CD14-positive monocyte (primary cell): ENCODE results near the gene RIN2. TPM values are rescaled to one million over a fixed set of nuclear protein-coding genes. Genes with fewer than 3 reads are reported as not detected.

Experiments
- DNase-seq, 3 donors: peaks; one replicate each; pipeline ENCODE4 v3.0.0-alpha.2; 2011 to 2022
- H2AFZ ChIP-seq: 2 replicates; pipeline ENCODE4 v1.6.0; 2012; ENCODE audit warnings: mild to moderate bottlenecking, low read depth, low read length, inconsistent platforms; ENCODE audit not compliant: insufficient read depth, poor library complexity, severe bottlenecking
- H3K27ac ChIP-seq, 2 donors: 1 replicate in 1 of 2; 2 replicates in 1 of 2; pipeline ENCODE4 v1.5.1; 2012 to 2013; ENCODE audit warnings: low read length in 2 of 2, control low read depth in 1 of 2, inconsistent platforms in 1 of 2, low read depth in 1 of 2, mild to moderate bottlenecking in 1 of 2
- H3K27me3 ChIP-seq, 2 donors: one replicate each; pipeline versions ENCODE4 v1.6.0 to v1.6.1; 2011 to 2013; ENCODE audit warnings: low read length in 2 of 2; ENCODE audit not compliant: control insufficient read depth in 2 of 2, insufficient read depth in 2 of 2
- H3K36me3 ChIP-seq, 2 donors: replicated peaks in 1 of 2; 1 replicate in 1 of 2; 2 replicates in 1 of 2; pipeline versions ENCODE4 v1.5.1 to v1.6.1; 2012 to 2013; ENCODE audit warnings: low read length in 2 of 2, control low read depth in 1 of 2, inconsistent platforms in 1 of 2, mild to moderate bottlenecking in 1 of 2; ENCODE audit not compliant: insufficient read depth in 2 of 2, control insufficient read depth in 1 of 2
- H3K4me1 ChIP-seq, 2 donors: 1 replicate in 1 of 2; 2 replicates in 1 of 2; pipeline versions ENCODE4 v1.5.1 to v1.6.1; 2012 to 2013; ENCODE audit warnings: low read length in 2 of 2, control low read depth in 1 of 2, inconsistent platforms in 1 of 2, mild to moderate bottlenecking in 1 of 2, moderate library complexity in 1 of 2; ENCODE audit not compliant: insufficient read depth in 2 of 2, control insufficient read depth in 1 of 2
- H3K4me2 ChIP-seq: replicated peaks from 2 replicates; pipeline ENCODE3; 2012; ENCODE audit warnings: low read length, moderate library complexity, mild to moderate bottlenecking; ENCODE audit not compliant: poor library complexity, severe bottlenecking; ENCODE audit errors: extremely low read depth
- H3K4me3 ChIP-seq, 3 experiments: fragments of 200-600 bp in 1 of 3; sonication (generic) in 1 of 3; replicated peaks in 1 of 3; 1 replicate in 2 of 3; 2 replicates in 1 of 3; pipeline ENCODE4 v1.5.1; 2011 to 2013; ENCODE audit warnings: low read length in 3 of 3, mild to moderate bottlenecking in 3 of 3, control low read depth in 2 of 3, low read depth in 2 of 3, inconsistent platforms in 1 of 3, moderate library complexity in 1 of 3
- H3K79me2 ChIP-seq: 2 replicates; pipeline ENCODE4 v1.6.0; 2012; ENCODE audit warnings: mild to moderate bottlenecking, control low read depth, inconsistent platforms, low read length, moderate library complexity; ENCODE audit not compliant: insufficient read depth
- H3K9ac ChIP-seq: 2 replicates; pipeline ENCODE4 v1.6.0; 2017; ENCODE audit warnings: low read length, mild to moderate bottlenecking; ENCODE audit not compliant: insufficient read depth, poor library complexity, severe bottlenecking
- H3K9me3 ChIP-seq, 2 donors: replicated peaks in 1 of 2; 1 replicate in 1 of 2; 2 replicates in 1 of 2; pipeline versions ENCODE4 v1.5.1 to v1.6.1; 2012 to 2013; ENCODE audit warnings: low read length in 2 of 2, control low read depth in 1 of 2; ENCODE audit not compliant: control insufficient read depth in 1 of 2, insufficient read depth in 1 of 2
- H4K20me1 ChIP-seq: 2 replicates; pipeline ENCODE4 v1.6.0; 2012; ENCODE audit warnings: mild to moderate bottlenecking, low read length, control low read depth, moderate library complexity; ENCODE audit not compliant: insufficient read depth
- H3K27ac Mint-ChIP-seq, 7 donors: one replicate each; pipeline ENCODE4 v1.8.0; 2020; ENCODE audit warnings: mild to moderate bottlenecking in 7 of 7, mixed read lengths in 7 of 7, moderate library complexity in 6 of 7, inconsistent platforms in 2 of 7
- H3K27me3 Mint-ChIP-seq, 3 donors: one replicate each; pipeline ENCODE4 v1.8.0; 2021 to 2022; ENCODE audit warnings: low read depth in 3 of 3, mild to moderate bottlenecking in 3 of 3, mixed read lengths in 3 of 3, moderate library complexity in 3 of 3, inconsistent platforms in 1 of 3
- H3K36me3 Mint-ChIP-seq, 2 donors: one replicate each; pipeline ENCODE4 v1.8.0; 2020; ENCODE audit warnings: mixed read lengths in 2 of 2, inconsistent platforms in 1 of 2, mild to moderate bottlenecking in 1 of 2
- H3K4me1 Mint-ChIP-seq: one replicate; pipeline ENCODE4 v1.8.0; 2020; ENCODE audit warnings: mild to moderate bottlenecking, mixed read lengths
- H3K4me3 Mint-ChIP-seq, 2 donors: one replicate each; pipeline ENCODE4 v1.8.0; 2020; ENCODE audit warnings: mild to moderate bottlenecking in 2 of 2, mixed read lengths in 2 of 2, moderate library complexity in 1 of 2
- H3K9me3 Mint-ChIP-seq, 7 donors: one replicate each; pipeline ENCODE4 v1.8.0; 2020 to 2022; ENCODE audit warnings: mixed read lengths in 7 of 7, mild to moderate bottlenecking in 6 of 7, moderate library complexity in 6 of 7, inconsistent platforms in 2 of 7
- CTCF ChIP-seq: fragments of 200-600 bp; IDR thresholded peaks from one replicate; pipeline ENCODE4 v1.8.0; 2022; ENCODE audit warnings: antibody characterized with exemption, mild to moderate bottlenecking
- WGBS: methylation state at CpG from one replicate; pipeline ENCODE4 v1.1.5; 2013; ENCODE audit warnings: missing lambda C conversion rate; ENCODE audit not compliant: insufficient coverage; 5-methylcytosine and 5-hydroxymethylcytosine counted together
- intact Hi-C, 2 donors: fragments of 100-400 bp; cut with micrococcal nuclease; formaldehyde crosslinking; loops; one replicate each; pipeline versions ENCODE4 v1.15.0 to v1.15.1; 2023
- polyA plus RNA-seq, 3 donors: library from polyadenylated mRNA; depleted of rRNA in 1 of 3; unstranded in 2 of 3; stranded (reverse) in 1 of 3; fragments of 300-500 nt in 2 of 3; fragments of >200 nt in 1 of 3; fragmentation: Illumina TruSeq in 2 of 3; gene quantifications; 1 replicate in 2 of 3; 2 replicates in 1 of 3; pipeline ENCODE4 v1.2.3, GENCODE V29; 2012 to 2021

Gene RIN2
- polyA plus RNA-seq, 3 donors, result 5.6 to 25.4 (median 15.4) TPM

- H3K36me3 ChIP-seq, result peaks cover 0 to 2% of the 10 kb centered on the region in 2 donors
- no peak overlapping the region for H3K27ac Mint-ChIP-seq
- H2AFZ ChIP-seq, result no peak overlapping the region
- 100% methylated on average over 1 of the region's 3 CpGs for WGBS
- intact Hi-C loops, result no loop called here
- peaks cover 0 to 2% (median 0%) of the 10 kb centered on the region in 7 donors for H3K9me3 Mint-ChIP-seq
- no peak for TF ChIP-seq CTCF
- H3K4me1 ChIP-seq, result peaks cover 9% of the 10 kb centered on the region in 2 donors
- no peak for DNase-seq
- H4K20me1 ChIP-seq, result peaks cover 41% of the 10 kb centered on the region
- no peaks in the 10 kb centered on the region for H3K79me2 ChIP-seq
- peaks cover 14 to 25% of the 10 kb centered on the region in 2 donors for H3K36me3 Mint-ChIP-seq
- no peak overlapping the region for H3K9ac ChIP-seq
- no peak overlapping the region for H3K4me2 ChIP-seq
- no peak overlapping the region for H3K27ac ChIP-seq
- peaks cover 14% of the 10 kb centered on the region for H3K4me1 Mint-ChIP-seq
- H3K27me3 Mint-ChIP-seq, result peaks cover 0 to 3% (median 0%) of the 10 kb centered on the region in 3 donors
- no peak overlapping the region for H3K4me3 ChIP-seq
- no peaks in the 10 kb centered on the region for H3K27me3 ChIP-seq
- H3K9me3 ChIP-seq, result no peaks in the 10 kb centered on the region
- no peak overlapping the region for H3K4me3 Mint-ChIP-seq
Measured at GRCh38 chr20:19777981-19778380, 19.9 kb downstream of the RIN2 start.

DNA sequence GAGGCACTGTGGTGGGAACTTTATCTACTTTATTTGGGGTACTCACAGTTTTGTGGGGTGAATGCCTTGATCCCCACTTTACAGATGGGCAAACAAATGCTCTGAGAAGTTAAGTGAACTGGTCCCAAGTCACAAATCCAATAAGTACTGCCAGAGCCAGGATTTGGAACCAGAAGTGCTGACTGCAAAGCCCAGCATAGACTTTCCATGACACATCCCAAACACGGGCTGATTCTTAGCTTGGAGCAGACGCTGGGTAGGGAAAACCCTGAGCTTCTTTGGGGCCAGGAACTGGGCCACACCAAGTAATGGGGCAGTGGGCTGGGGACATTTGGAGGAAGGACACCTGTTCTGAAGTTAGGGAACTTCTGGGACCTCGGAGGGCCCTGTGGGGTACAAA, 20.3 kb downstream of the RIN2 start:
- no peaks in the 10 kb centered on the region for H3K36me3 ChIP-seq
- H3K36me3 Mint-ChIP-seq, result peaks cover 16 to 23% of the 10 kb centered on the region in 2 donors

More for the DNA sequence above, 20.3 kb downstream of the RIN2 start:
- no peak overlapping the region for H3K4me3 ChIP-seq
- WGBS, result 86% methylated on average over 2 of the region's 3 CpGs
- H3K27ac ChIP-seq, result no peak overlapping the region
- no peak overlapping the region for H3K27ac Mint-ChIP-seq
- H3K4me2 ChIP-seq, result no peak overlapping the region
- no peaks in the 10 kb centered on the region for H3K79me2 ChIP-seq
- no peak overlapping the region for H3K4me3 Mint-ChIP-seq
- H3K27me3 ChIP-seq, result no peaks in the 10 kb centered on the region
- no peak for DNase-seq
- no peak overlapping the region for H3K9ac ChIP-seq
- H3K27me3 Mint-ChIP-seq, result peaks cover 0 to 2% (median 0%) of the 10 kb centered on the region in 3 donors
- no peaks in the 10 kb centered on the region for H3K9me3 ChIP-seq
- peaks cover 14% of the 10 kb centered on the region for H3K4me1 Mint-ChIP-seq
- H2AFZ ChIP-seq, result no peak overlapping the region
- intact Hi-C loops, result no loop called here
- H4K20me1 ChIP-seq, result peaks cover 37% of the 10 kb centered on the region
- no peak for TF ChIP-seq CTCF
- peaks cover 9% of the 10 kb centered on the region in 2 donors for H3K4me1 ChIP-seq
- peaks cover 0 to 2% (median 0%) of the 10 kb centered on the region in 7 donors for H3K9me3 Mint-ChIP-seq
